ENCODE data around the gene WDR37. TPM values are rescaled to one million over a fixed set of nuclear protein-coding genes. Genes with fewer than 3 reads are reported as not detected.

WDR37 gene
- total RNA-seq, 1 experiment from 2014 or later, result 14.2 TPM

DNA sequence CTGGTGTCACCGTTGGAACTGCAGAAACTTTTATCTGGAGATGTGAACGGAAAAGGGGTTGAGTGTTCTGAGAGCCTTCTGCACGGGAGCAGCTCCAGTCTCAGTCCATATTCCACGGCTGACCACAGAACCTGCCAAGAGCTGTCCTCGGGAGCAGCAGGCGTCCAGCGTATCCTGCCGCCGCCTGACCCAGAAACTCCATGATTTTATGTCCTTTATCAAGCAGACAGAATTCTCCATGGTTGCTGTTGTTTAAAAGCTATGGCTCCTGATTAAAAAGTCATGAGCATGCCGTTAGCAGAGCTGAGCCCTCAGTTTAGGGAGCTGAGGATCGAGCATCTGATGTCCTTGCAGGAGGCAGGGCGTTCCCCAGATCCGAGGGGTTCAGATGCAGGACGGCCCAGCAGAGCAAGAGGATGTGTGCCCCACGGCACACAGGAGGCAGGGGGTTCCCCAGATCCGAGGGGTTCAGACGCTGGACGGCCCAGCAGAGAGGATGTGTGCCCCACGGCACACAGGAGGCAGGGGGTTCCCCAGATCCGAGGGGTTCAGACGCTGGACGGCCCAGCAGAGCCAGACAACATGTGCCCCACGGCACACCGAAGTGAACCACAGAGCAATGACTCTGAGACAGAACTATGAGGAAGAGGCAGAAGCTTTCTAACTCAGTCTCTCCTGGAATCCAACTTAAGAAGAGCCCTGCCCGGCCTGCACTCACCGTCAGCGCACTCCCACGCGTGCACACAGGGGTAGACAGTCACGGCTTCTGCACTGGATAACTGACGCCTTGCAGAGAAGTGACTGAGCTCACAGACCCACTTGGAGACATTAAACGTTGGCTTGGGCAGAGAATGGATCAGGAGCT, 96.4 kb downstream of the WDR37 start:
- TF ChIP-seq, protein P1, sequence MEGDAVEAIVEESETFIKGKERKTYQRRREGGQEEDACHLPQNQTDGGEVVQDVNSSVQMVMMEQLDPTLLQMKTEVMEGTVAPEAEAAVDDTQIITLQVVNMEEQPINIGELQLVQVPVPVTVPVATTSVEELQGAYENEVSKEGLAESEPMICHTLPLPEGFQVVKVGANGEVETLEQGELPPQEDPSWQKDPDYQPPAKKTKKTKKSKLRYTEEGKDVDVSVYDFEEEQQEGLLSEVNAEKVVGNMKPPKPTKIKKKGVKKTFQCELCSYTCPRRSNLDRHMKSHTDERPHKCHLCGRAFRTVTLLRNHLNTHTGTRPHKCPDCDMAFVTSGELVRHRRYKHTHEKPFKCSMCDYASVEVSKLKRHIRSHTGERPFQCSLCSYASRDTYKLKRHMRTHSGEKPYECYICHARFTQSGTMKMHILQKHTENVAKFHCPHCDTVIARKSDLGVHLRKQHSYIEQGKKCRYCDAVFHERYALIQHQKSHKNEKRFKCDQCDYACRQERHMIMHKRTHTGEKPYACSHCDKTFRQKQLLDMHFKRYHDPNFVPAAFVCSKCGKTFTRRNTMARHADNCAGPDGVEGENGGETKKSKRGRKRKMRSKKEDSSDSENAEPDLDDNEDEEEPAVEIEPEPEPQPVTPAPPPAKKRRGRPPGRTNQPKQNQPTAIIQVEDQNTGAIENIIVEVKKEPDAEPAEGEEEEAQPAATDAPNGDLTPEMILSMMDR (IDR thresholded peaks at IDR 0.05; ENCODE audit: unreplicated experiment), result no peak
- Mint-ChIP-seq H3K4me3 (ENCODE audit: unreplicated experiment) (no peak overlapping the region), H3K9me3 (ENCODE audit: unreplicated experiment) (no peaks in the 10 kb centered on the region), H3K36me3 (ENCODE audit: insufficient read depth, unreplicated experiment) (no peaks in the 10 kb centered on the region), H3K27me3 (ENCODE audit: insufficient read depth, unreplicated experiment) (peaks cover 11% of the 10 kb centered on the region), H3K4me1 (ENCODE audit: insufficient read depth, unreplicated experiment) (peaks cover 6% of the 10 kb centered on the region), H3K27ac (ENCODE audit: low read depth, unreplicated experiment) (no peak overlapping the region)
- no peak for DNase-seq (ENCODE audit: unreplicated experiment)
- intact Hi-C loops (cut with micrococcal nuclease), result no loop called here
- BruUV-seq (replicated peaks), result no TSS peak
- CTCF ChIA-PET, result no interaction called here
- POLR2A ChIA-PET, result no interaction called here

DNA sequence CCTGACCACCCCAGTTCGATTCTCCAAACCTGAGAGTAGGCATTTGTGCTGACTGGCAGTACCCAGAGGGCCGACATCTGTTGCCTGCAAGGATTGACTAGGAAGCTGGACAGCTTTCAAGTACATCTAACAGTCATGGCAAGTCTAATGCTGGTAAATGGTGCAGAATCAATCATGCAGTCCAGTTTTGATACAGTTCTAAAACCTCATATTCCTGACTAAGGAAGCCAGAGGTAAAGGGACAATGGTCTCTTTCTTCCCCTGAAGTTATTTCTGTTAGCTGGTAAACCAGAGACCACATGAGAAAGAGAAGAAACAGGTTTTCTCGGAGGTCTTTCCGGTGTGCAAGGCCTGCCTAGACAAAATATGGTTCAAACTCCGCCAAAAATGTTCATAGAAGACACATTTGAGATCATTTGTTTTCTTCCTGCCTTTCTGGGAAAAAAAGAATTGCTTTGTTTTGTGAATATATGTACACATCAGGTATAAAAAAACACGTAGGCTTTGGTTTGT, 97.1 kb downstream of the WDR37 start:
- Mint-ChIP-seq H3K4me1 (ENCODE audit: insufficient read depth, unreplicated experiment) (peaks cover 6% of the 10 kb centered on the region), H3K27ac (ENCODE audit: low read depth, unreplicated experiment) (no peak overlapping the region), H3K36me3 (ENCODE audit: insufficient read depth, unreplicated experiment) (no peaks in the 10 kb centered on the region), H3K9me3 (ENCODE audit: unreplicated experiment) (no peaks in the 10 kb centered on the region), H3K4me3 (ENCODE audit: unreplicated experiment) (no peak overlapping the region), H3K27me3 (ENCODE audit: insufficient read depth, unreplicated experiment) (peaks cover 18% of the 10 kb centered on the region)
- TF ChIP-seq, protein P1 (IDR thresholded peaks at IDR 0.05; ENCODE audit: unreplicated experiment), result no peak
- intact Hi-C loops (cut with micrococcal nuclease), result no loop called here
- POLR2A ChIA-PET, result no interaction called here
- BruUV-seq (replicated peaks), result no TSS peak
- DNase-seq (ENCODE audit: unreplicated experiment), result no peak
- CTCF ChIA-PET, result no interaction called here

DNA sequence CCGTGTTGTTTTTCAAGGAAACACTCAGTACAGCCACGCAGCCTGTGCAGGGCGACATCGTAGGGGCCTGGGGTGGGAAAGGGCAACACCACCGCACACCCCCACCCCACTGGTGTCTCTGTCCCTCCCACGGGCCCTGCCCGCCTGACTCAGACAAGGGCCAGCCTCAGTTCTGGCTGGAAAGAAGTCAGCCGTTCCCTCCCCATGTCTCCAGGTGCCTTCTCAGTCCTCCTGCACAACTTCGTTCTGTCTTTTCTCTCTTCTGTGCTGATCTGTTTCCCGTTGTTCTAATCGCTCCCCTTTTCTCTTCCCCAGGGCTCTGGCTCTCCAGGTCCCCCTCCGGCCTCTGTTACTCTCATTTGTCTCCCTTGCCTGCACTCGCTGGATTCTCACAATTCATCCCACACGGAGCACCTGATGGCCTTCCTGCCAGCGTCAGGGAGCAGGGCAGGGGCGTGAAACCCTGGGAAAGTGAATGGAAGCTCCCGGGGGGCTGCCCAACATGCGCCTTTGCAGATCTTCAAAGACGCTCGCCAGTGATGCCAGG, 97.7 kb downstream of the WDR37 start:
- no TSS peak for BruUV-seq (replicated peaks)
- H3K27me3 Mint-ChIP-seq (ENCODE audit: insufficient read depth, unreplicated experiment), result peaks cover 20% of the 10 kb centered on the region
- TF ChIP-seq, protein P1 (IDR thresholded peaks at IDR 0.05; ENCODE audit: unreplicated experiment), result no peak
- peaks cover 6% of the 10 kb centered on the region for H3K4me1 Mint-ChIP-seq (ENCODE audit: insufficient read depth, unreplicated experiment)
- intact Hi-C loops (cut with micrococcal nuclease), result no loop called here
- ChIA-PET POLR2A (no interaction called here), CTCF (no interaction called here)
- no peak overlapping the region for H3K4me3 Mint-ChIP-seq (ENCODE audit: unreplicated experiment)
- H3K36me3 Mint-ChIP-seq (ENCODE audit: insufficient read depth, unreplicated experiment), result no peaks in the 10 kb centered on the region
- no peak for DNase-seq (ENCODE audit: unreplicated experiment)
- H3K9me3 Mint-ChIP-seq (ENCODE audit: unreplicated experiment), result no peaks in the 10 kb centered on the region
- H3K27ac Mint-ChIP-seq (ENCODE audit: low read depth, unreplicated experiment), result no peak overlapping the region

DNA sequence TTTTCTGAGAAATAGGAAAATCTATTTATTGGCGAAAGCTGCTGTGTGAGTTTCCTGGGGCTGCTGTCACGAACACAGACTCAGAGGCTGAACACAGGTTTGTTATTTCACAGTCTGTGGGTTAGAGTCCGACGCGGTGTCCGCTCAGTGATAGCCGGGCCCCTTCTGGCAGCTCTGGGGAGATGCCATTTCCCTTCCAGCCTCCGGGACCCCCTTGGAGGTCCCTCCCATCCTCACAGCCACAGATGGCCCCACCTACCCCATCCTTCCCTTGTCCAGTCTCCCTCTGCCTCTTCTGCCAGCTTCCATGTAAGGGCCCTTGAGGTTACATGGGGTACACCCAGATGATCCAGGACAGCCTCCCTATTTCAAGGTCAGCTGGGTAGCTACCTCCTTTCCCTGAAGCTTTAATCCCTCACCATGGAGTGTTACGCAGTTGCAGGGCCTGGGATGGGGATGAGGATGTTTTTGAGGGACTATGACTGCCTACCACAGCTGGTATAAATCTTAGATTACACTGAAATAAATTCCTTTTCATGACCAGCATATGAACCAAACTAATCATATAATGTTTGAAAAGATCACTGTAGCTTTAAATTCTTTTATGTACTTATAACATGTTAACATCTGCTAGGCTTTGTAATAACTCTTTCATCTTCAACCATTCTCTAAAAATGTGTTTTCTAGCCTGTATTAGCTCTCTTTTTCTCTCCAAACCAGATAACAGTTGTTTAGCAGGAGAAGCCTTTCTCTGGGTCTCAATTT, 98.5 kb downstream of the WDR37 start:
- Mint-ChIP-seq H3K4me3 (ENCODE audit: unreplicated experiment) (no peak overlapping the region), H3K4me1 (ENCODE audit: insufficient read depth, unreplicated experiment) (peaks cover 6% of the 10 kb centered on the region), H3K9me3 (ENCODE audit: unreplicated experiment) (no peaks in the 10 kb centered on the region), H3K27me3 (ENCODE audit: insufficient read depth, unreplicated experiment) (peaks cover 20% of the 10 kb centered on the region), H3K27ac (ENCODE audit: low read depth, unreplicated experiment) (no peak overlapping the region), H3K36me3 (ENCODE audit: insufficient read depth, unreplicated experiment) (no peaks in the 10 kb centered on the region)
- ChIA-PET POLR2A (interaction anchor here (1.1 kb wide), 1 partner anchor 9 kb away, joined by 3 read pairs; no protein-coding TSS in a partner anchor), CTCF (no interaction called here)
- intact Hi-C loops (cut with micrococcal nuclease), result no loop called here
- TF ChIP-seq, protein P1 (IDR thresholded peaks at IDR 0.05; ENCODE audit: unreplicated experiment), result no peak
- DNase-seq (ENCODE audit: unreplicated experiment), result no peak
- BruUV-seq (replicated peaks), result no TSS peak

Data from MCF 10A (cell line).